IMR-90 (cell line): ENCODE results near the gene IP6K2. TPM values are rescaled to one million over a fixed set of nuclear protein-coding genes. Genes with fewer than 3 reads are reported as not detected.

Experiments
- ATAC-seq: fragments of 200-7000 bp; cut with Tn5 transposase; 2 replicates; pipeline ENCODE4 v1.9.1; 2020; ENCODE audit warnings: low read depth, mild to moderate bottlenecking, moderate library complexity
- BruUV-seq: library from RNA; stranded (reverse); fragments of 400-500 nt; replicated peaks from 2 replicates; lab custom pipeline; 2021; lab: Mats Ljungman, UMichigan
- CTCF ChIA-PET: fragments of 300-600 bp; formaldehyde crosslinking; extraction: SDS; loops from one replicate; lab custom pipeline; 2021; ENCODE audit warnings: antibody characterized with exemption; lab: Yijun Ruan, JAX
- POLR2A ChIA-PET: fragments of 300-600 bp; sonication (Branson Sonifier 250); formaldehyde crosslinking; loops from one replicate; lab custom pipeline; 2022; ENCODE audit warnings: antibody characterized with exemption; ENCODE audit not compliant: unreplicated experiment; lab: Charles Lee
- DNase-seq: peaks from one replicate; pipeline ENCODE4 v3.0.0; 2013
- H2AFZ ChIP-seq: replicated peaks from 2 replicates; pipeline ENCODE3; 2013; ENCODE audit warnings: low read length, mild to moderate bottlenecking; ENCODE audit not compliant: poor library complexity
- H2AK5ac ChIP-seq: 2 replicates; pipeline ENCODE4 v1.6.1; 2013; ENCODE audit warnings: low read depth, low read length, inconsistent platforms
- H2AK9ac ChIP-seq: replicated peaks from 2 replicates; pipeline ENCODE3; 2013; ENCODE audit warnings: mild to moderate bottlenecking, low read depth, low read length, moderate library complexity; ENCODE audit not compliant: poor library complexity
- H2BK120ac ChIP-seq: 2 replicates; pipeline ENCODE4 v1.6.1; 2013; ENCODE audit warnings: low read depth, low read length, inconsistent platforms
- H2BK15ac ChIP-seq: 3 replicates; pipeline ENCODE4 v1.6.1; 2013; ENCODE audit warnings: low read depth, low read length, inconsistent platforms
- H2BK20ac ChIP-seq: 2 replicates; pipeline ENCODE4 v1.6.1; 2013; ENCODE audit warnings: low read depth, mild to moderate bottlenecking, inconsistent platforms, low read length, moderate library complexity
- H2BK5ac ChIP-seq: 2 replicates; pipeline ENCODE4 v1.6.1; 2013; ENCODE audit warnings: mild to moderate bottlenecking, low read depth, low read length, inconsistent platforms; ENCODE audit not compliant: poor library complexity, severe bottlenecking
- H3K14ac ChIP-seq: replicated peaks from 2 replicates; pipeline ENCODE4 v1.6.1; 2013; ENCODE audit warnings: low read depth, low read length, inconsistent platforms
- H3K18ac ChIP-seq: 2 replicates; pipeline ENCODE4 v1.6.1; 2013; ENCODE audit warnings: low read depth, low read length, control low read depth
- H3K23ac ChIP-seq: 2 replicates; pipeline ENCODE4 v1.6.1; 2013; ENCODE audit warnings: low read depth, low read length, inconsistent platforms
- H3K27ac ChIP-seq: 2 replicates; pipeline ENCODE4 v1.5.1; 2013; ENCODE audit warnings: mild to moderate bottlenecking, control low read depth, low read length; ENCODE audit not compliant: insufficient read depth
- H3K27me3 ChIP-seq: 2 replicates; pipeline ENCODE4 v1.6.1; 2013; ENCODE audit warnings: low read length; ENCODE audit not compliant: control insufficient read depth, insufficient read depth
- H3K36me3 ChIP-seq: 2 replicates; pipeline ENCODE4 v1.6.1; 2013; ENCODE audit warnings: low read length, mixed read lengths; ENCODE audit not compliant: control insufficient read depth, insufficient read depth
- H3K4ac ChIP-seq: 2 replicates; pipeline ENCODE4 v1.6.1; 2013; ENCODE audit warnings: low read depth, low read length, inconsistent platforms
- H3K4me1 ChIP-seq: 2 replicates; pipeline ENCODE4 v1.6.1; 2013; ENCODE audit warnings: low read length, mixed read lengths; ENCODE audit not compliant: control insufficient read depth, insufficient read depth
- H3K4me2 ChIP-seq: 2 replicates; pipeline ENCODE4 v1.6.1; 2013; ENCODE audit warnings: low read depth, mild to moderate bottlenecking, control low read depth, low read length, moderate library complexity
- H3K4me3 ChIP-seq: 2 replicates; pipeline ENCODE4 v1.5.1; 2013; ENCODE audit warnings: low read depth, mild to moderate bottlenecking, control low read depth, low read length, moderate library complexity; ENCODE audit not compliant: insufficient read depth
- H3K56ac ChIP-seq: 2 replicates; pipeline ENCODE4 v1.6.1; 2013; ENCODE audit warnings: low read length, inconsistent platforms; ENCODE audit not compliant: insufficient read depth; ENCODE audit errors: extremely low read depth
- H3K79me1 ChIP-seq, 2 experiments: 2 replicates each; pipeline ENCODE4 v1.6.1; 2013; ENCODE audit warnings: low read length in 2 of 2, inconsistent platforms in 1 of 2, low read depth in 1 of 2
- H3K9ac ChIP-seq: 2 replicates; pipeline ENCODE4 v1.6.1; 2013; ENCODE audit warnings: low read depth, low read length, control low read depth
- H3K9me1 ChIP-seq: 2 replicates; pipeline ENCODE4 v1.6.1; 2013; ENCODE audit warnings: low read length, inconsistent platforms; ENCODE audit not compliant: insufficient read depth
- H3K9me3 ChIP-seq: 2 replicates; pipeline ENCODE4 v1.6.1; 2013; ENCODE audit warnings: low read length; ENCODE audit not compliant: control insufficient read depth, insufficient read depth
- H4K20me1 ChIP-seq: 2 replicates; pipeline ENCODE4 v1.6.1; 2013; ENCODE audit warnings: low read length, inconsistent platforms; ENCODE audit not compliant: insufficient read depth
- H4K5ac ChIP-seq: 2 replicates; pipeline ENCODE4 v1.6.1; 2013; ENCODE audit warnings: mild to moderate bottlenecking, low read depth, low read length, control low read depth
- H4K8ac ChIP-seq, 2 experiments: 2 replicates each; pipeline ENCODE4 v1.6.1; 2013; ENCODE audit warnings: low read depth in 2 of 2, low read length in 2 of 2, control low read depth in 1 of 2, inconsistent platforms in 1 of 2
- H4K91ac ChIP-seq: 2 replicates; pipeline ENCODE4 v1.6.1; 2013; ENCODE audit warnings: low read depth, low read length, inconsistent platforms; ENCODE audit not compliant: insufficient read depth
- BHLHE40 ChIP-seq: fragments of 150-350 bp; IDR thresholded peaks from 2 replicates; pipeline ENCODE4 v1.6.1; 2016; ENCODE audit warnings: mild to moderate bottlenecking, low read depth, low read length
- CEBPB ChIP-seq: IDR thresholded peaks from 2 replicates; pipeline ENCODE4 v1.6.1; 2012; ENCODE audit warnings: low read depth, low read length, improper control_type of control experiment
- CHD1 ChIP-seq: IDR thresholded peaks from 2 replicates; pipeline ENCODE4 v1.6.1; 2012; ENCODE audit warnings: low read depth, low read length, improper control_type of control experiment
- ELK1 ChIP-seq: fragments of 150-350 bp; IDR thresholded peaks from 2 replicates; pipeline ENCODE4 v1.6.1; 2016; ENCODE audit warnings: low read depth, mild to moderate bottlenecking, low read length, moderate library complexity, borderline replicate concordance
- FOS ChIP-seq: fragments of 150-350 bp; IDR thresholded peaks from 2 replicates; pipeline ENCODE4 v1.6.1; 2016; ENCODE audit warnings: low read depth, low read length
- MAZ ChIP-seq: IDR thresholded peaks from 2 replicates; pipeline ENCODE4 v1.6.1; 2012; ENCODE audit warnings: low read depth, mild to moderate bottlenecking, low read length, improper control_type of control experiment, moderate library complexity, borderline replicate concordance
- NFE2L2 ChIP-seq: fragments of 150-350 bp; IDR thresholded peaks from 2 replicates; pipeline ENCODE4 v1.6.1; 2016; ENCODE audit warnings: low read depth, mild to moderate bottlenecking, low read length
- POLR2A ChIP-seq: IDR thresholded peaks from 2 replicates; pipeline ENCODE4 v1.6.1; 2012; ENCODE audit warnings: mild to moderate bottlenecking, low read depth, low read length
- RAD21 ChIP-seq: IDR thresholded peaks from 2 replicates; pipeline ENCODE4 v1.6.1; 2012; ENCODE audit warnings: low read length, improper control_type of control experiment
- RCOR1 ChIP-seq: IDR thresholded peaks from 2 replicates; pipeline ENCODE4 v1.6.1; 2012; ENCODE audit warnings: mild to moderate bottlenecking, low read length, improper control_type of control experiment; ENCODE audit not compliant: insufficient replicate concordance
- RFX5 ChIP-seq: IDR thresholded peaks from 2 replicates; pipeline ENCODE4 v1.8.0; 2012; ENCODE audit warnings: low read depth, mild to moderate bottlenecking, low read length, moderate library complexity
- WGBS, 2 experiments: methylation state at CpG; one replicate each; pipeline versions ENCODE4 v1.1.5 to v1.1.7; 2013; ENCODE audit warnings: missing lambda C conversion rate in 2 of 2; ENCODE audit not compliant: insufficient read length in 1 of 2; ENCODE audit errors: extremely low coverage in 2 of 2; 5-methylcytosine and 5-hydroxymethylcytosine counted together
- dilution Hi-C: fragments of 300-500 bp; cut with HindIII; formaldehyde crosslinking; loops from one replicate; pipeline ENCODE4 v1.14.3; 2018; ENCODE audit warnings: low sequenced_read_pairs; ENCODE audit not compliant: unreplicated experiment
- in situ Hi-C: fragments of 300-500 bp; cut with MboI; formaldehyde crosslinking; loops from 3 replicates; pipeline ENCODE4 v1.14.3; 2019; ENCODE audit warnings: low sequenced_read_pairs, inconsistent platforms, mixed read lengths
- intact Hi-C: fragments of 100-400 bp; cut with micrococcal nuclease; formaldehyde crosslinking; loops from 2 replicates; pipeline ENCODE4 v1.10.0; 2022
- polyA plus RNA-seq, 3 experiments: library from polyadenylated mRNA; depleted of rRNA; stranded (reverse); fragments of >200 nt; gene quantifications; 2 replicates each; pipeline ENCODE4 v1.2.3, GENCODE V29; 2012; ENCODE audit warnings: low replicate concordance in 1 of 3
- total RNA-seq: library from RNA; depleted of rRNA; stranded (reverse); fragments of >200 nt; gene quantifications from 2 replicates; pipeline ENCODE4 v1.2.3, GENCODE V29; 2012
- TF ChIP-seq, protein P1 (sequence below): conservative IDR thresholded peaks from 2 replicates; pipeline ENCODE4 v1.5.1; 2012; ENCODE audit warnings: mild to moderate bottlenecking, low read depth, low read length, improper control_type of control experiment

The IP6K2 gene
- total and polyA plus RNA-seq, 2 of the 4 experiments (the other 2 are of a cell fraction): 73.7 to 169 TPM

DNA sequence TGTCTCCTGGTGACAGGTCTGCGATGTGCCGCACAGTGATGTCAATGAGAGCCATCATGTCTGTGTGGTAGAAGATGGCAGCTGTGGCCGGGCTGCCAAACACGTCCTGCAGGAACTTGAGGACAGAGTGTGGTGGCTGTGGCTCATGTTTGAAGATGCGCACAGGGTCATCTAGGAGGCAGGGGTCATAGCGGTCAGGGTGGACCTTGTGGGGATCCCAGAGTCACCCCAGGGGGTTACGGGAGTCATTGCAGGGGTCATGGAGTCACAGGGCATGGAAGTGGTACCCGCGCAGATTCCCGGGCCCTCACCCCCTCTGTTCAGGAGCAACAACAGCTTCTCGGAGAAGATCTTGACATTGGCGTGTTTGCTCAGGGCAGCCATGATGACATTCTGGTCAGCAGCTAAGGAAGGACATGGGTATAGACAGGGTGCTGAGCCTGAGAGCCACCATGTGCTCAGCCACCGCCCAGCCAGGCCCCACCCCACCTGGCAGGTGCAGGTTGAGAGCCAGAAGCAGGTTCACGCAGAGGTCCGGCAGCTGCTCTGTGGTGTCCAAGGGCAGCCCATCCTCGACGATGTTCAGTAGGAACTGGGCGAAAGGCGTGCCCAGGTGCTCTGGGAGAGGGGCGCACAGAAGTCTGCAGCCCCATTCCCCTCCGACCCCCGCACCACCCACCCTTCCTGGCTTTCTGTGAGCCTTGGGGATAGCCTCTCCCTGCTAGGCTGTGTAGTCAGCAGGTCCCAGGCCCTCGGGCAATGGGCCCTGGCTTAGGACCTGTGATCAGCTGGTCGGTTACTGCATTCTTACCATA, 38.2 kb downstream of the IP6K2 start:
- peaks cover 72% of the 10 kb centered on the region for H3K36me3 ChIP-seq
- ChIA-PET CTCF (interaction anchor here (1.2 kb wide), 1 partner anchor 10 kb away, joined by 3 read pairs; no protein-coding TSS in a partner anchor), POLR2A (no interaction called here)
- H3K4me2 ChIP-seq: no peak overlapping the region
- H3K56ac ChIP-seq: no peak overlapping the region
- peak overlapping the region; percentile 83 for H2BK5ac ChIP-seq
- peaks cover 6 to 51% of the 10 kb centered on the region in 2 experiments; a peak in 3 of 4 replicates for H3K79me1 ChIP-seq
- no peak overlapping the region for H3K23ac ChIP-seq
- peak overlapping the region; percentile 88; the same call in 1 of the 2 replicates for H2BK20ac ChIP-seq
- H4K91ac ChIP-seq: peak overlapping the region; percentile 75
- H3K27ac ChIP-seq: peak overlapping the region; percentile 86
- intact Hi-C loops (loop anchor here (2.0 kb wide), 1 partner anchor 14 kb away; no protein-coding TSS in a partner anchor), dilution Hi-C loops (no loop called here), in situ Hi-C loops (no loop called here)
- peak overlapping the region; percentile 33; the same call in 2 of the 3 replicates for H2BK15ac ChIP-seq
- H3K14ac ChIP-seq: peak overlapping the region; percentile 68; the same call in 1 of the 2 replicates
- ATAC-seq (no peak), DNase-seq (no peak)
- peak overlapping the region in 1 of 2 experiments; percentile 65; a peak in 2 of 4 replicates for H4K8ac ChIP-seq
- peaks cover 19% of the 10 kb centered on the region for H4K20me1 ChIP-seq
- no peaks in the 10 kb centered on the region for H3K27me3 ChIP-seq
- peaks cover 45% of the 10 kb centered on the region for H3K9me1 ChIP-seq
- WGBS, 2 experiments: 97% methylated on average over 16 of the region's 24 CpGs; no CpG with 5 or more reads in 1 of the 2 experiments
- peak overlapping the region; percentile 97 for H2AK5ac ChIP-seq
- TF ChIP-seq BHLHE40 (no peak), FOS (no peak), RAD21 (no peak), POLR2A (no peak), NFE2L2 (no peak), CEBPB (no peak), ELK1 (no peak), CHD1 (no peak), RFX5 (no peak), RCOR1 (no peak), MAZ (no peak)
- TF ChIP-seq, protein P1, sequence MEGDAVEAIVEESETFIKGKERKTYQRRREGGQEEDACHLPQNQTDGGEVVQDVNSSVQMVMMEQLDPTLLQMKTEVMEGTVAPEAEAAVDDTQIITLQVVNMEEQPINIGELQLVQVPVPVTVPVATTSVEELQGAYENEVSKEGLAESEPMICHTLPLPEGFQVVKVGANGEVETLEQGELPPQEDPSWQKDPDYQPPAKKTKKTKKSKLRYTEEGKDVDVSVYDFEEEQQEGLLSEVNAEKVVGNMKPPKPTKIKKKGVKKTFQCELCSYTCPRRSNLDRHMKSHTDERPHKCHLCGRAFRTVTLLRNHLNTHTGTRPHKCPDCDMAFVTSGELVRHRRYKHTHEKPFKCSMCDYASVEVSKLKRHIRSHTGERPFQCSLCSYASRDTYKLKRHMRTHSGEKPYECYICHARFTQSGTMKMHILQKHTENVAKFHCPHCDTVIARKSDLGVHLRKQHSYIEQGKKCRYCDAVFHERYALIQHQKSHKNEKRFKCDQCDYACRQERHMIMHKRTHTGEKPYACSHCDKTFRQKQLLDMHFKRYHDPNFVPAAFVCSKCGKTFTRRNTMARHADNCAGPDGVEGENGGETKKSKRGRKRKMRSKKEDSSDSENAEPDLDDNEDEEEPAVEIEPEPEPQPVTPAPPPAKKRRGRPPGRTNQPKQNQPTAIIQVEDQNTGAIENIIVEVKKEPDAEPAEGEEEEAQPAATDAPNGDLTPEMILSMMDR: no peak
- H2BK120ac ChIP-seq: peak overlapping the region; percentile 91
- peaks cover 23% of the 10 kb centered on the region for H3K4me1 ChIP-seq
- H2AK9ac ChIP-seq: peak overlapping the region; percentile 80
- no peak overlapping the region for H3K4me3 ChIP-seq
- H3K9me3 ChIP-seq: no peaks in the 10 kb centered on the region
- no TSS peak for BruUV-seq
- peak overlapping the region; percentile 28; the same call in 1 of the 2 replicates for H3K18ac ChIP-seq
- H2AFZ ChIP-seq: peak overlapping the region; percentile 18
- H3K4ac ChIP-seq: peak overlapping the region; percentile 80
- no peak overlapping the region for H3K9ac ChIP-seq
- H4K5ac ChIP-seq: peak overlapping the region; percentile 32; the same call in 1 of the 2 replicates
